Measurements from ENCODE around the gene FLYWCH2.

GRCh38 chr16:2848933-2849725 lies 33.9 kb upstream of the FLYWCH2 start:
- TF ChIP-seq CTCF (IDR thresholded peaks at IDR 0.05) (no peak), POLR2A (IDR thresholded peaks at IDR 0.05) (no peak)

Measured in thyroid gland (tissue), 4 donors.